CD14-positive monocyte (primary cell): ENCODE results near the gene ZFPM1. TPM values are rescaled to one million over a fixed set of nuclear protein-coding genes. Genes with fewer than 3 reads are reported as not detected.

Source experiments
- DNase-seq, 3 donors: peaks; one replicate each; pipeline ENCODE4 v3.0.0-alpha.2; 2011 to 2022
- H2AFZ ChIP-seq: 2 replicates; pipeline ENCODE4 v1.6.0; 2012; ENCODE audit warnings: mild to moderate bottlenecking, low read depth, low read length, inconsistent platforms; ENCODE audit not compliant: insufficient read depth, poor library complexity, severe bottlenecking
- H3K27ac ChIP-seq, 2 donors: 1 replicate in 1 of 2; 2 replicates in 1 of 2; pipeline ENCODE4 v1.5.1; 2012 to 2013; ENCODE audit warnings: low read length in 2 of 2, control low read depth in 1 of 2, inconsistent platforms in 1 of 2, low read depth in 1 of 2, mild to moderate bottlenecking in 1 of 2
- H3K27me3 ChIP-seq, 2 donors: one replicate each; pipeline versions ENCODE4 v1.6.0 to v1.6.1; 2011 to 2013; ENCODE audit warnings: low read length in 2 of 2; ENCODE audit not compliant: control insufficient read depth in 2 of 2, insufficient read depth in 2 of 2
- H3K36me3 ChIP-seq, 2 donors: replicated peaks in 1 of 2; 1 replicate in 1 of 2; 2 replicates in 1 of 2; pipeline versions ENCODE4 v1.5.1 to v1.6.1; 2012 to 2013; ENCODE audit warnings: low read length in 2 of 2, control low read depth in 1 of 2, inconsistent platforms in 1 of 2, mild to moderate bottlenecking in 1 of 2; ENCODE audit not compliant: insufficient read depth in 2 of 2, control insufficient read depth in 1 of 2
- H3K4me1 ChIP-seq, 2 donors: 1 replicate in 1 of 2; 2 replicates in 1 of 2; pipeline versions ENCODE4 v1.5.1 to v1.6.1; 2012 to 2013; ENCODE audit warnings: low read length in 2 of 2, control low read depth in 1 of 2, inconsistent platforms in 1 of 2, mild to moderate bottlenecking in 1 of 2, moderate library complexity in 1 of 2; ENCODE audit not compliant: insufficient read depth in 2 of 2, control insufficient read depth in 1 of 2
- H3K4me2 ChIP-seq: replicated peaks from 2 replicates; pipeline ENCODE3; 2012; ENCODE audit warnings: low read length, moderate library complexity, mild to moderate bottlenecking; ENCODE audit not compliant: poor library complexity, severe bottlenecking; ENCODE audit errors: extremely low read depth
- H3K4me3 ChIP-seq, 3 experiments: fragments of 200-600 bp in 1 of 3; sonication (generic) in 1 of 3; replicated peaks in 1 of 3; 1 replicate in 2 of 3; 2 replicates in 1 of 3; pipeline ENCODE4 v1.5.1; 2011 to 2013; ENCODE audit warnings: low read length in 3 of 3, mild to moderate bottlenecking in 3 of 3, control low read depth in 2 of 3, low read depth in 2 of 3, inconsistent platforms in 1 of 3, moderate library complexity in 1 of 3
- H3K79me2 ChIP-seq: 2 replicates; pipeline ENCODE4 v1.6.0; 2012; ENCODE audit warnings: mild to moderate bottlenecking, control low read depth, inconsistent platforms, low read length, moderate library complexity; ENCODE audit not compliant: insufficient read depth
- H3K9ac ChIP-seq: 2 replicates; pipeline ENCODE4 v1.6.0; 2017; ENCODE audit warnings: low read length, mild to moderate bottlenecking; ENCODE audit not compliant: insufficient read depth, poor library complexity, severe bottlenecking
- H3K9me3 ChIP-seq, 2 donors: replicated peaks in 1 of 2; 1 replicate in 1 of 2; 2 replicates in 1 of 2; pipeline versions ENCODE4 v1.5.1 to v1.6.1; 2012 to 2013; ENCODE audit warnings: low read length in 2 of 2, control low read depth in 1 of 2; ENCODE audit not compliant: control insufficient read depth in 1 of 2, insufficient read depth in 1 of 2
- H4K20me1 ChIP-seq: 2 replicates; pipeline ENCODE4 v1.6.0; 2012; ENCODE audit warnings: mild to moderate bottlenecking, low read length, control low read depth, moderate library complexity; ENCODE audit not compliant: insufficient read depth
- H3K27ac Mint-ChIP-seq, 7 donors: one replicate each; pipeline ENCODE4 v1.8.0; 2020; ENCODE audit warnings: mild to moderate bottlenecking in 7 of 7, mixed read lengths in 7 of 7, moderate library complexity in 6 of 7, inconsistent platforms in 2 of 7
- H3K27me3 Mint-ChIP-seq, 3 donors: one replicate each; pipeline ENCODE4 v1.8.0; 2021 to 2022; ENCODE audit warnings: low read depth in 3 of 3, mild to moderate bottlenecking in 3 of 3, mixed read lengths in 3 of 3, moderate library complexity in 3 of 3, inconsistent platforms in 1 of 3
- H3K36me3 Mint-ChIP-seq, 2 donors: one replicate each; pipeline ENCODE4 v1.8.0; 2020; ENCODE audit warnings: mixed read lengths in 2 of 2, inconsistent platforms in 1 of 2, mild to moderate bottlenecking in 1 of 2
- H3K4me1 Mint-ChIP-seq: one replicate; pipeline ENCODE4 v1.8.0; 2020; ENCODE audit warnings: mild to moderate bottlenecking, mixed read lengths
- H3K4me3 Mint-ChIP-seq, 2 donors: one replicate each; pipeline ENCODE4 v1.8.0; 2020; ENCODE audit warnings: mild to moderate bottlenecking in 2 of 2, mixed read lengths in 2 of 2, moderate library complexity in 1 of 2
- H3K9me3 Mint-ChIP-seq, 7 donors: one replicate each; pipeline ENCODE4 v1.8.0; 2020 to 2022; ENCODE audit warnings: mixed read lengths in 7 of 7, mild to moderate bottlenecking in 6 of 7, moderate library complexity in 6 of 7, inconsistent platforms in 2 of 7
- WGBS: methylation state at CpG from one replicate; pipeline ENCODE4 v1.1.5; 2013; ENCODE audit warnings: missing lambda C conversion rate; ENCODE audit not compliant: insufficient coverage; 5-methylcytosine and 5-hydroxymethylcytosine counted together
- intact Hi-C, 2 donors: fragments of 100-400 bp; cut with micrococcal nuclease; formaldehyde crosslinking; loops; one replicate each; pipeline versions ENCODE4 v1.15.0 to v1.15.1; 2023
- polyA plus RNA-seq, 3 donors: library from polyadenylated mRNA; depleted of rRNA in 1 of 3; unstranded in 2 of 3; stranded (reverse) in 1 of 3; fragments of 300-500 nt in 2 of 3; fragments of >200 nt in 1 of 3; fragmentation: Illumina TruSeq in 2 of 3; gene quantifications; 1 replicate in 2 of 3; 2 replicates in 1 of 3; pipeline ENCODE4 v1.2.3, GENCODE V29; 2012 to 2021
- TF ChIP-seq, protein P1 (sequence below): fragments of 200-600 bp; IDR thresholded peaks from one replicate; pipeline ENCODE4 v1.8.0; 2022; ENCODE audit warnings: antibody characterized with exemption, mild to moderate bottlenecking

Gene ZFPM1
- polyA plus RNA-seq, 3 donors = 0.04 to 0.19 (median 0.12) TPM

DNA sequence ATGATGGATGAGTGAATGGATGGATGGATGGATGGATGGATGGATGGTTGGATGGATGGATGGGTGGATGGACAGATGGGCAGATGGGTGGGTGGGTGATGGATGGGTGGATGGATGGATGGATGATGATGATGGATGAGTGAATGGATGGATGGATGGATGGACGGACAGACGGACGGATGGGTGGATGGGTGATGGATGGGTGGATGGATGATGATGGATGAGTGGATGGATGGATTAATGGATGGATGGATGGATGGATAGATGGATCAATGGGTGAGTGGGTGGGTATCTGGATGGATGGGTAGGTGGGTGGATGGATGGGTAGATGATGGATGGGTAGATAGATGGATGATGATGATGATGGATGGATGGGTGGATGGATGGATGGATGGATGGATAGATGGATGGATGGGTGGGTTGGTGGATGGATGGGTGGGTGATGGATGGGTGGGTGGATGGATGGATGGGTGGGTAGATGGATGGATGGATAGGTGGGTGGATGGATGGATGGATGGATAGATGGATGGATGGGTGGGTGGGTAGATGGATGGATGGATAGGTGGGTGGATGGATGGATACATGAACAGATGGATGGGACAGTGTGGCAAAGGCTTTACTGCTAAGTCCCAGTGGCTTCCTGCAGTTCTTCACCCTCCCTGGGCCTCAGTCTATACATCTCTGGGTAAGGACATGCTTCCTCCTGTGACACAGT lies 30.2 kb upstream of the ZFPM1 start:
- H3K4me2 ChIP-seq = no peak overlapping the region
- no peaks in the 10 kb centered on the region for H4K20me1 ChIP-seq
- Mint-ChIP-seq H3K4me1 (no peaks in the 10 kb centered on the region), H3K9me3 (peaks cover 0 to 9% (median 4%) of the 10 kb centered on the region in 7 donors), H3K4me3 (no peak overlapping the region), H3K36me3 (no peaks in the 10 kb centered on the region), H3K27me3 (peaks cover 8 to 37% (median 16%) of the 10 kb centered on the region in 3 donors), H3K27ac (no peak overlapping the region)
- no peaks in the 10 kb centered on the region for H3K4me1 ChIP-seq
- no peak overlapping the region for H3K27ac ChIP-seq
- peaks cover 0 to 9% of the 10 kb centered on the region in 2 donors for H3K27me3 ChIP-seq
- no peak overlapping the region for H3K4me3 ChIP-seq
- intact Hi-C loops = no loop called here
- 57% methylated on average over 3 of the region's 3 CpGs for WGBS
- H3K79me2 ChIP-seq = no peaks in the 10 kb centered on the region
- DNase-seq = no peak
- no peaks in the 10 kb centered on the region for H3K36me3 ChIP-seq
- no peak overlapping the region for H3K9ac ChIP-seq
- no peak overlapping the region for H2AFZ ChIP-seq
- peaks cover 0 to 6% of the 10 kb centered on the region in 2 donors for H3K9me3 ChIP-seq
- TF ChIP-seq, protein P1, sequence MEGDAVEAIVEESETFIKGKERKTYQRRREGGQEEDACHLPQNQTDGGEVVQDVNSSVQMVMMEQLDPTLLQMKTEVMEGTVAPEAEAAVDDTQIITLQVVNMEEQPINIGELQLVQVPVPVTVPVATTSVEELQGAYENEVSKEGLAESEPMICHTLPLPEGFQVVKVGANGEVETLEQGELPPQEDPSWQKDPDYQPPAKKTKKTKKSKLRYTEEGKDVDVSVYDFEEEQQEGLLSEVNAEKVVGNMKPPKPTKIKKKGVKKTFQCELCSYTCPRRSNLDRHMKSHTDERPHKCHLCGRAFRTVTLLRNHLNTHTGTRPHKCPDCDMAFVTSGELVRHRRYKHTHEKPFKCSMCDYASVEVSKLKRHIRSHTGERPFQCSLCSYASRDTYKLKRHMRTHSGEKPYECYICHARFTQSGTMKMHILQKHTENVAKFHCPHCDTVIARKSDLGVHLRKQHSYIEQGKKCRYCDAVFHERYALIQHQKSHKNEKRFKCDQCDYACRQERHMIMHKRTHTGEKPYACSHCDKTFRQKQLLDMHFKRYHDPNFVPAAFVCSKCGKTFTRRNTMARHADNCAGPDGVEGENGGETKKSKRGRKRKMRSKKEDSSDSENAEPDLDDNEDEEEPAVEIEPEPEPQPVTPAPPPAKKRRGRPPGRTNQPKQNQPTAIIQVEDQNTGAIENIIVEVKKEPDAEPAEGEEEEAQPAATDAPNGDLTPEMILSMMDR = no peak

DNA sequence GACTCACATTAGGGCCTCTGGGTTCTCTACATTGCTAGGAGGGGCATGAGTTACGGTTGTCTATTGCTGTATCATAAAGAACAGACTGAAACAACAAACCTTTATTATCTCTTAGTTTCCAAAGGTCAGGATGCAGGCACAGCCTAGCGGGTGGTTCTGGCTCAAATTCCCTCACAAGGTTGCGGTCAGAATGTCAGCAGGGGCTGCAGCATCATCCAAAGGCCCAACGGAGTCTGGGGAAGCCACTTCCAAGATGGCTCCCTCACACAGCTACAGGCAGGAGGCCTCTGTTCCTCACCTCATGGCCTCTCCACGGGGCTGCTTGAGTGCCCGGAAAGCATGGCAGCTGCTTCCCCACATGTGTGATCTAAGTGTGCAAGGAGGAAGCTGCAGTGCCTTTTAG lies 29.6 kb upstream of the ZFPM1 start:
- Histone ChIP-seq H3K27me3 (peaks cover 0 to 9% of the 10 kb centered on the region in 2 donors), H3K9me3 (peaks cover 0 to 6% of the 10 kb centered on the region in 2 donors), H3K9ac (no peak overlapping the region), H3K27ac (no peak overlapping the region), H3K4me3 (no peak overlapping the region), H3K36me3 (no peaks in the 10 kb centered on the region), H2AFZ (no peak overlapping the region), H3K4me1 (no peaks in the 10 kb centered on the region), H3K79me2 (no peaks in the 10 kb centered on the region), H3K4me2 (no peak overlapping the region), H4K20me1 (no peaks in the 10 kb centered on the region)
- Mint-ChIP-seq H3K4me1 (no peaks in the 10 kb centered on the region), H3K4me3 (no peak overlapping the region), H3K9me3 (peaks cover 0 to 9% (median 4%) of the 10 kb centered on the region in 7 donors), H3K27me3 (peaks cover 8 to 37% (median 18%) of the 10 kb centered on the region in 3 donors), H3K36me3 (no peaks in the 10 kb centered on the region), H3K27ac (no peak overlapping the region)
- TF ChIP-seq, protein P1 = no peak
- intact Hi-C loops = no loop called here
- no peak for DNase-seq
- 76% methylated on average over 5 of the region's 6 CpGs for WGBS
